CD4-positive, alpha-beta T cell (primary cell): Measurements from ENCODE around the gene MYOT. TPM values are rescaled to one million over a fixed set of nuclear protein-coding genes. Genes with fewer than 3 reads are reported as not detected.
"Not testable (repeated sequence)": the region's sequence is repeated elsewhere in the genome, so short reads cannot be mapped to it uniquely, and the experiment has no call there.

Experiments
- ATAC-seq: fragments of 200-7000 bp; cut with Tn5 transposase; one replicate; pipeline ENCODE4 v1.10.0; 2022; ENCODE audit warnings: mild to moderate bottlenecking; ENCODE audit not compliant: poor library complexity
- CTCF ChIA-PET: fragments of 350-600 bp; sonication (Branson Sonifier 250); formaldehyde crosslinking; loops from one replicate; lab custom pipeline; 2021; ENCODE audit warnings: antibody characterized with exemption, inconsistent platforms; lab: Charles Lee
- POLR2A ChIA-PET: fragments of 350-600 bp; sonication (Branson Sonifier 250); formaldehyde crosslinking; loops from one replicate; lab custom pipeline; 2021; ENCODE audit warnings: antibody characterized with exemption, inconsistent platforms; lab: Charles Lee
- DNase-seq, 14 experiments: peaks; one replicate each; pipeline ENCODE4 v3.0.0-alpha.2; 2013 to 2020; ENCODE audit warnings: mixed read lengths in 2 of 14
- H3K27ac ChIP-seq, 2 donors: one replicate each; pipeline versions ENCODE4 v1.5.1 to v1.7.0; 2013; ENCODE audit warnings: low read length in 2 of 2, low read depth in 1 of 2, mild to moderate bottlenecking in 1 of 2
- H3K27me3 ChIP-seq, 2 experiments: 1 replicate in 1 of 2; 2 replicates in 1 of 2; pipeline versions ENCODE4 v1.6.1 to v1.7.0; 2013; ENCODE audit warnings: low read length in 2 of 2, control low read depth in 1 of 2, mild to moderate bottlenecking in 1 of 2, moderate library complexity in 1 of 2; ENCODE audit not compliant: insufficient read depth in 2 of 2, control insufficient read depth in 1 of 2
- H3K36me3 ChIP-seq: one replicate; pipeline ENCODE4 v1.6.1; 2013; ENCODE audit warnings: low read length, control low read depth; ENCODE audit not compliant: insufficient read depth
- H3K4me1 ChIP-seq: one replicate; pipeline ENCODE4 v1.6.1; 2013; ENCODE audit warnings: low read length, control low read depth; ENCODE audit not compliant: insufficient read depth
- H3K4me3 ChIP-seq: one replicate; pipeline ENCODE4 v1.5.1; 2013; ENCODE audit warnings: mild to moderate bottlenecking, low read length, moderate library complexity
- H3K9me3 ChIP-seq, 2 experiments: 1 replicate in 1 of 2; 2 replicates in 1 of 2; pipeline versions ENCODE4 v1.6.1 to v1.7.0; 2013; ENCODE audit warnings: low read length in 2 of 2, mild to moderate bottlenecking in 2 of 2, control low read depth in 1 of 2, moderate library complexity in 1 of 2; ENCODE audit not compliant: control insufficient read depth in 1 of 2, insufficient read depth in 1 of 2
- H3K27ac Mint-ChIP-seq: one replicate; pipeline ENCODE4 v1.8.0; 2020; ENCODE audit warnings: mixed read lengths
- H3K27me3 Mint-ChIP-seq: one replicate; pipeline ENCODE4 v1.8.0; 2021; ENCODE audit warnings: mixed read lengths
- H3K36me3 Mint-ChIP-seq: one replicate; pipeline ENCODE4 v1.8.0; 2021; ENCODE audit warnings: low read depth, mixed read lengths
- H3K4me1 Mint-ChIP-seq: one replicate; pipeline ENCODE4 v1.8.0; 2021; ENCODE audit warnings: low read depth, mixed read lengths
- H3K4me3 Mint-ChIP-seq: one replicate; pipeline ENCODE4 v1.8.0; 2020; ENCODE audit warnings: mild to moderate bottlenecking, mixed read lengths
- H3K9me3 Mint-ChIP-seq: one replicate; pipeline ENCODE4 v1.8.0; 2020; ENCODE audit warnings: mixed read lengths
- CTCF ChIP-seq: fragments of 200-600 bp; IDR thresholded peaks from one replicate; pipeline ENCODE4 v1.8.0; 2022; ENCODE audit warnings: antibody characterized with exemption, mild to moderate bottlenecking
- intact Hi-C, 2 experiments: fragments of 100-400 bp; cut with DNase I in 1 of 2; cut with micrococcal nuclease in 1 of 2; formaldehyde crosslinking; loops; one replicate each; pipeline versions ENCODE4 v1.15.1 to v1.9.0; 2023 to 2025; cut with DNase I, micrococcal nuclease
- total RNA-seq, 174 experiments: library from RNA in 2 of 174; stranded (reverse) in 2 of 174; gene quantifications; one replicate each; pipeline ENCODE4 v1.2.3 and lab custom pipeline; 2021 to 2026

The MYOT gene
- total RNA-seq, 2 experiments from 2014 or later: not detected

- no peaks in the 10 kb centered on the region for H3K4me1 ChIP-seq
- DNase-seq: no peak
- no peaks in the 10 kb centered on the region for H3K27me3 Mint-ChIP-seq
- H3K27me3 ChIP-seq: no peaks in the 10 kb centered on the region
- no peak overlapping the region for H3K27ac ChIP-seq
- POLR2A ChIA-PET: interaction anchor here (0.8 kb wide), 1 partner anchor 83 kb away, joined by 4 read pairs; no protein-coding TSS in a partner anchor
- peaks cover 14% of the 10 kb centered on the region for H3K36me3 Mint-ChIP-seq
- H3K9me3 Mint-ChIP-seq: no peaks in the 10 kb centered on the region
- CTCF ChIA-PET: no interaction called here
- H3K4me3 ChIP-seq: no peak overlapping the region
- no peak for ATAC-seq
- H3K9me3 ChIP-seq: no peaks in the 10 kb centered on the region
- TF ChIP-seq CTCF: no peak
- H3K27ac Mint-ChIP-seq: no peak overlapping the region
- H3K4me1 Mint-ChIP-seq: no peaks in the 10 kb centered on the region
- no peak overlapping the region for H3K4me3 Mint-ChIP-seq
- intact Hi-C loops: no loop called here
- no peaks in the 10 kb centered on the region for H3K36me3 ChIP-seq
Measured at GRCh38 chr5:137843676-137844299, 23.9 kb upstream of the MYOT start.

GRCh38 chr5:137845472-137845871 is 22.2 kb upstream of the MYOT start:
- ATAC-seq (no peak), DNase-seq (no peak)
- ChIA-PET POLR2A (no interaction called here), CTCF (no interaction called here)
- Mint-ChIP-seq H3K4me1 (no peaks in the 10 kb centered on the region), H3K36me3 (peaks cover 14% of the 10 kb centered on the region), H3K4me3 (no peak overlapping the region), H3K9me3 (no peaks in the 10 kb centered on the region), H3K27me3 (no peaks in the 10 kb centered on the region), H3K27ac (no peak overlapping the region)
- no peaks in the 10 kb centered on the region for H3K4me1 ChIP-seq
- intact Hi-C loops: no loop called here
- no peak overlapping the region for H3K4me3 ChIP-seq
- no peaks in the 10 kb centered on the region for H3K36me3 ChIP-seq
- H3K27me3 ChIP-seq: no peaks in the 10 kb centered on the region
- no peak overlapping the region for H3K27ac ChIP-seq
- H3K9me3 ChIP-seq: no peaks in the 10 kb centered on the region
- TF ChIP-seq CTCF: no peak

GRCh38 chr5:137847687-137848086 is 20.0 kb upstream of the MYOT start:
- no peak overlapping the region for H3K4me3 ChIP-seq
- no peak for TF ChIP-seq CTCF
- ATAC-seq: no peak
- Mint-ChIP-seq H3K27ac (no peak overlapping the region), H3K9me3 (no peaks in the 10 kb centered on the region), H3K4me3 (no peak overlapping the region), H3K36me3 (peaks cover 25% of the 10 kb centered on the region), H3K4me1 (no peaks in the 10 kb centered on the region), H3K27me3 (no peaks in the 10 kb centered on the region)
- H3K4me1 ChIP-seq: no peaks in the 10 kb centered on the region
- H3K27ac ChIP-seq: no peak overlapping the region
- no peaks in the 10 kb centered on the region for H3K36me3 ChIP-seq
- CTCF ChIA-PET: no interaction called here
- intact Hi-C loops: no loop called here
- H3K9me3 ChIP-seq: no peaks in the 10 kb centered on the region
- no peak for DNase-seq
- POLR2A ChIA-PET: no interaction called here
- no peaks in the 10 kb centered on the region for H3K27me3 ChIP-seq

- CTCF ChIA-PET, H3K4me1 ChIP-seq, H3K9me3 ChIP-seq, H3K4me3 ChIP-seq, H3K4me3 Mint-ChIP-seq, DNase-seq, H3K27ac ChIP-seq, ATAC-seq, intact Hi-C loops, H3K27ac Mint-ChIP-seq, H3K27me3 ChIP-seq, H3K36me3 ChIP-seq, POLR2A ChIA-PET, H3K9me3 Mint-ChIP-seq, H3K27me3 Mint-ChIP-seq: not testable (repeated sequence)
- Mint-ChIP-seq H3K4me1 (peaks cover 14% of the 10 kb centered on the region), H3K36me3 (peaks cover 18% of the 10 kb centered on the region)
Measured at GRCh38 chr5:137853165-137853564, 14.5 kb upstream of the MYOT start.
